Stimulated activated CD4-positive, alpha-beta T cell treated with anti-CD3 and anti-CD28 coated beads, TNF-alpha, amount 100 ng/mL, for 24 hours (primary cell): Measurements from ENCODE around the gene IL18R1.

Experiments
- DNase-seq, 3 experiments: peaks; one replicate each; pipeline ENCODE4 v3.0.0-alpha.2; 2020; ENCODE audit warnings: low read depth in 3 of 3

IL18R1 gene

DNA sequence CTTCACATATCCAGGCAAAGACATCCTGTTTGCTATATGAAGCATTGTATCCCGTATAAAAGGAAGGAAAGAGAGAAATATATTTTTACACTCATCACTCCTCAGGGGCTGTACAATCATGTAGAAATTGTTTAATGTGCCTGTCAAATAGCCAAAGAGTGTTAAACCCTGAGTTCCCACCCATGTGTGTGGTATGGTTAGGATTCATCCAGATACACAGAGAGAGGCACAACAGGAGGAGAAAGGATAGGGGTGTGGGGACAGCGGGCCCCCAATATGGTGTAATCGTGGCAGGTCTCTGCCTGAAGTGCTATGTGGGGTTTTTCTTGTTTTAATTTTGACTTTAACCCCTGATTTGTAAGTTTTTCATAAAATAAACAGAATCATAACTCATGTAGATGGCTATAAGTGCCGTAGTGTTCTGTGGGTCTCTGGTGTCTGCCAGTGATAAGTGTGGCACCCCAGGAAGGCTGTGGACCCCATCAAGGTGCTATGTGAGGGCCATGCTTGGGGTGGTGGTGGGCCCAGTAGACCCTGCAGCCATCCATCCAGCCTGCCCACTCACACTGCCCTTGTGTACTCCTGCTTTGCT is 10.2 kb upstream of the IL18R1 start:
- DNase-seq, result no peak

DNA sequence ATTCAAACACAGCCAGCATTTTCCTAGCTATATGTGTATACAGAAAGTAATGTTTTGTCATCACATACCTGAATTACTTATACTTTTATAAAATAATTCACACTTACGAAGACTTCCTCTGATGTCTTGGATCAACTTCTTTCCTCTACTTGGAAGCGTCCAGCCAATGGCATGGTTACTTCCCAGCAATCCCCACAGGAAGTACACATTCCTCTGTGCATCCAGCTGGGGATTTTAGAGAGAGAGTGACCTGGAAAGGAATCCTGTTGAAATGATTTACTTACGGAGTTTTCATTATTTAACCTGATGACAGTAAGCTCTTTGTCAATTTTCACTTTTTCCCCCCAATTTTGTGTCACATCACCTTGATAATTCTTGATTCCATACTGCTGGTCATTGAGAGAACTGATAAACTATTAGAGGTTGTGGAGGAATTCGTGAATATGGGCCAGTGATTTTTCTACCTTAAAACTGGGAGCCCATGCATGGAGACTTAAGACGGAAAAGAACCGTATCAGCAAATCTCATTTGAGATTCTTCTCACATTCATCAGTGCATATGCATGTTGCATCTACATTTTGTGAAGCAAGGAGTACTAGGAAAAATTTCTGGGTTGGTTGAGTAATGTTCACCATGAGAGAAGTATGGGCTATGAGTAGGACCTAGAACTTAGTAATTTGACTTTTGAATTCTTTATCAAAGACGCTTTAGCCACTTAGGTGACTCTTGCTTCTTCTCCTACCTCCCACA is 9.0 kb upstream of the IL18R1 start:
- no peak for DNase-seq

DNA sequence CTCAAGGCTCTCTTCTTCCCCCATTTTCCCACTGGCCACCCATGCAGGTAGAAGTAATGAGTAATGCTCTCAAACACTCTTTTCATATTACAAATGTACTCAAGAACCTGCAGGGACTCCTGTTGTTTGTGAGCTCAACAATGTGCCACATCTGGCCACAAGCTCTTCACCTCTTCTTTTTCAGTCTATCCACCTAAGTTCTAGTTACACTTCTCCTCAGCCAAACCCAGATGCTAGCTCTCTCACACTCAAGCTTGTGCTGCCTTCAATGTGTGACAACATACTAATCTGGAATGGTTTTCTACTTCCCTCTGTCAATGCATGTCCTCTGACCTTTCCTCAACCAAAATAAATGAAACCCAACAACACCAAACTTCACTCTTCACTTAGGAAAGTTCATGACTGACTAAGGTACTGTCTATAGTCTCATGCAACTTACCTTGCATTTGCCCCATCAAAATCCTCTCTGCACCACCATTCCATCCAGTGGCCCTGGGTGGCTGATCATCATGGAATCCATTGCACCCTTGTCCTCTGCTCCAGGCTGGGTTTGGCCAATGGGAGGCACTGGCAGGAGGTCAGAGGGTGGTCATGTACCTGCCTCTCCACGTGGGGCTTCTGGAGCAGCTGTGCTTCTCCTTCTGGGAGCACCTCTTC is 5.3 kb upstream of the IL18R1 start:
- no peak for DNase-seq

DNA sequence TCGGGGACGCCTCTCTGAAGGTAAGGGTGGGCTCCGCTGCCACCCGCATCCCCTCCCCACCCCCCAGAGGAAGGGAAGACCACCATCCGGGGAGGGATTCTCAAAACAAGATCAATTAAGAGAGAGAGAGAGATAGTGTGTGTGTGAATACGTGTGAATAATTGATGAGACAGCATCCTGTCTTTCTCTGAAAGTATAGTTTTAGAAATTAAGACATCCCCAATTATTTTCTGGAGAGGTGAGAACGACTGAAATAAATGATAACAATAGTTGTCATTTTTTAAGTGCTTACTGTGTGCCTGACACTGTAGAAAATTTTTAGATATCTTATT is 751 bp downstream of the IL18R1 start:
- no peak for DNase-seq

DNA sequence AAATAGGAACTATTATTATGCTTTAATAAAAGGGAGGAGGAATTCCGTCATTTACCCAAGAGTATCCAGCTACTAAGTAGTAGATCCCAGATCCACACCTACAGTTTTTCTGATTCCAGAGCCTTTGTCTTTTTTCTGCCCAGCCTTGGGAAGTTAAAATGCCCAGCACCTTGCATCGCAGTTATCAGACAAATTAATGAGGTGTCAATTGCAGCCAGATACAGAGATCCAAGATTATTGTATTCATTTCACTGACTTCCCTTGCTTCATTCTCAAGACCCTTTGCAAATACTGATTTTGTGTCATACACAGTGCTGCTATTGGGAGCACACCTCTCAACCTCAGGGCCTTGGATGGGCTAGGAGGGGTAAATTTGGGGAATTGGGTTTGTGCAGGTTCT is 1.1 kb downstream of the IL18R1 start:
- DNase-seq, result no peak

DNA sequence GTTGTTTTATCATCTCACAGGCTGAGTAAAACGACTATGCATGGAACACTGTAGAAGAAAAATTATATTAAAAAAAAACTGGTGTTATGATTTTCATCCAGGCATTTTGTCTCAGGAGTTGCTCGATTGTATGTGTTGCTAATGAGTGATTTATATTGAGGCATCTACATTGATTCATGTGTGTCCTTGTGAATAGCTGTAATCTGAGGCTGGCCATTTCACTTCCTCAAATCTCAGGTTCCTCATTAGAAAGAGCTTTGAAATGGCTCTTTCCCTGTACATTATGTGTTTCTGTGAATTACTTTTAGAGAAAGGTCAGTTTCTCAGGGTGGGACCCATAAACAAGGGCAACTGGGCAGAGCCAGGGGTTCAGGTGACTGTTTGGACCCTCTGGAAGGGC is 2.3 kb downstream of the IL18R1 start:
- DNase-seq, result no peak

DNA sequence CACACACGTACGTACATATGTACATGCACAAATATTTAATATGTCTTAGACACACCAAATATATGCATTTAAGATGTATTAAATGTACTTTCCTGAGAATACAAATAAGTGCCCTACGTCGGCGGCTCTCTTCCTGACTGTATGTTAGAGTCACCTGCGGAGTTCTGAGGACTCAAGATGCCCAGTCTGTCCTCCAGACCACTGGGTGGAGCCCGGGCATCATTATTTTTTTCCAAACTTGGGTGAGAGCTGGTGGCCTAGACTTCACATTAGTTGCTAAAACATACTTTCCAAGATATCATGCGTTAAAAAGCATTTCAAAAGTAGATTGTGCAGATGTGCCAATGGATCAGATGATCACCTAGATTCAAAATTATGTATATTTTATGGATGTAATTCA is 2.9 kb downstream of the IL18R1 start:
- DNase-seq, result no peak

DNA sequence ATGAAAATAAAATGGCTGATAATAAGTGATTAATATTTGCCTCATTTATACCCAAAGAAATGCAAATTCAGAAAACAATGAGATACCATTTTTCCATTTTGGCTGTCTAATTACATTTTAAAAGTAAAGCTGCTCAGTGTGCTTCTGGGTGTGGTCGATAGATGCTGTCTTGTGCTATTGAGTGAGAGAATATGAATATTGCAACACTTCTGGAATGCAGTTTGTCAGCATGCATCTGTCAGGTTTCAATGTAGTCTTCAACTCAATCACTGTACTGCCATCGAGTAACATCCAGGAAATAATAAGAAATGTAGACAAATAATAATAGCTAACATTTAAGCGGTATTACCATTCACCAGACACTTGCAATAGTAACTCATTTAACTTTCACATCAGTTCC is 3.9 kb downstream of the IL18R1 start:
- DNase-seq, result no peak

DNA sequence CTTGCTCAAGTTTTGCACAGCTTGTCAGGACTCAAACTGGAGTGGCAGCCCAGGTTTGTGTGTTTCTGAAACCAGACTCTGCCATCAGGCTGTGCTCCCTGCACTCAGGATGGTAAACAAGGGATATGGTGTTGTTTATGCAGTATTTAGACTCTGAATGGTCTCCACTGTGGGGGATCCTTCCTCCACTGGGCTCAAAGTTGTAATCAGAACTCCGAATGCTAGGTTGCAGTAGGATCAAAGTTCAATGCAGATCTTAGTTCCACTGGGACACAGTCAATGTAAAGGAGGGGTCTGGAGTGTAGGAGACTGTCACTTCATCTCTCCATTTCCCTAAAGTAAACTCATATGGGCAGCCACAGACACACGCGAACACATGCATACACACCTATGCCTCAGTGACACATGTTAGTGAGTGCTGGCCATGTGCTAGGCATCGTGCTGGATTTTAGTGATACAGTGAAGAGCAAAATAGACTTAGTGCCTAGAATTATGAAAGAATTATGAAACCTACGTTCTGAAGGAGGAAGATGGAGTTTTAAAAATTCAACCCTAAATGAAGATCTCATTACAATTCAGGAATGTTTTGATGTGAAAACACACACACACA is 6.1 kb downstream of the IL18R1 start:
- no peak for DNase-seq

DNA sequence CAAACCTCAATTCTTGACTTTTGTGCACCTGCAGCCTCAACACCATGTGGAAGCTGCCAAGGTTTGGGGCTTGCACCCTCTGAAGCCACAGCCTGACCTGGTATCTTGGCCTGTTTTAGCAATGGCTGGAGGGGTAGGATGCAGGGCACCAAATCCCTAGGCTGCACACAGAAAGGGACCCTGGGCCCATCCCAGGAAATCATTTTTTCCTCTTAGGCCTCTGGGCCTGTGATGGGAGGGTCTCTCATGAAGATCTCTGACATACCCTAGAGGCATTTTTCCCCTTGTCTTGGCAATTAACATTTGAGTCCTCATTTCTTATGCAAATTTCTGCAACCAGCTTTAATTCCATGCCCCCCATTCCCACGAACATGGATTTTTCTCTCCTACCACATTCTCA is 10.2 kb downstream of the IL18R1 start:
- DNase-seq, result no peak

DNA sequence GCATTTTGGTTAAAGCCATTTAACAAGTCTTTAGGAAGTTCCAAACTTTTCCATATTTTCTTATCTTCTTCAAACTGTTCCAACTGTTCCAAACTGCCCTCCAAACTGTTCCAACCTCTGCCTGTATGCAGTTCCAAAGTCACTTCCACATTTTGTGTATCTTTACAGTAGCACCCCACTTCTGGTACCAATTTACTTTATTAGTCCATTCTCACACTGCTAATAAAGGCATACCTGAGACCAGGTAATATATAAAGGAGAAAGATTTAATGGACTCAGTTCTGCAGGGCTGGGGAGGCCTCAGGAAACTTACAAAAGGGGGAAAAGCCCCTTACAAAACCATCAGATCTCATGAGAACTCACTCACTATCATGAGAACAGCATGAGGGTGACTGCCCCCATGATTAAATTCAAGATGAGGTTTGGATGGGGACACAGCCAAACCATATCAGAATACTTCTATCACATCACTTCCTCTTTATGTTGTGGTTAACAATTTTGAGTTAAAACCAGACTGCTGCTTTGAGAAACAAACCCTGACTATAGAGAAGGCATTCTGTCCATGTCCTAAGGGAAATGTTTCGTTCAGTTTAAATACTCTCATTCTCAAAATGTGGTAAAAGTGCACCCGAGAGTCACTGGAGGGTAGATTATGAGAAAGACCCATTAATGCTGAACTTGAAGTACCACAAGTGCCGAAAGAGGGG is 11.0 kb downstream of the IL18R1 start:
- no peak for DNase-seq

DNA sequence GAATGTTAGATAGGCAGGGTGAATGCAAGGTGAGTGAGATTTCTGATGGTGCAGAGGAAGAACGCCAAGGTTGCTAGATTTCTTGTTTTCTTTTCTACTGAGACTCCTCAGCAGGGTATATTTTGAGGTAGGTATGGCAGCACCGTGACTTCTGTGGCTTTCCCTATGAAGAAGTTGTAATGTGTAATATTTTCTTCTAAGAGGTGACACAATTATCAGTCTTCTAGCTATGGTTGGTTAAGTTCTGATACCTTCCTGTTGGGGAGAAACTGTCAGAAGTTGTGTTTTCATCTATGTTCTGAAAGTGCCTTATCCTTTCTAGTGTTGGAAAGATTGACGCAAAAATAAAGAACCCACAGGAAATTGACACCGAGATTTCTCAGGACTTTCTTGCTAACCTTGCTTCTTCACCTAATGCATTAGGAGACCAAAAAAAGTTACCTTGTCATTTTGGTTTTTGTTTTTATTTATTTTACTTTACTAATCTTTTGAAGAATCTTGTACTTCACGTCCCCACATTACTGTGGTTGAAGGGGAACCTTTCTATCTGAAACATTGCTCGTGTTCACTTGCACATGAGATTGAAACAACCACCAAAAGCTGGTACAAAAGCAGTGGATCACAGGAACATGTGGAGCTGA is 11.9 kb downstream of the IL18R1 start:
- peak in 1 of 3 experiments; percentile 16 for DNase-seq

DNA sequence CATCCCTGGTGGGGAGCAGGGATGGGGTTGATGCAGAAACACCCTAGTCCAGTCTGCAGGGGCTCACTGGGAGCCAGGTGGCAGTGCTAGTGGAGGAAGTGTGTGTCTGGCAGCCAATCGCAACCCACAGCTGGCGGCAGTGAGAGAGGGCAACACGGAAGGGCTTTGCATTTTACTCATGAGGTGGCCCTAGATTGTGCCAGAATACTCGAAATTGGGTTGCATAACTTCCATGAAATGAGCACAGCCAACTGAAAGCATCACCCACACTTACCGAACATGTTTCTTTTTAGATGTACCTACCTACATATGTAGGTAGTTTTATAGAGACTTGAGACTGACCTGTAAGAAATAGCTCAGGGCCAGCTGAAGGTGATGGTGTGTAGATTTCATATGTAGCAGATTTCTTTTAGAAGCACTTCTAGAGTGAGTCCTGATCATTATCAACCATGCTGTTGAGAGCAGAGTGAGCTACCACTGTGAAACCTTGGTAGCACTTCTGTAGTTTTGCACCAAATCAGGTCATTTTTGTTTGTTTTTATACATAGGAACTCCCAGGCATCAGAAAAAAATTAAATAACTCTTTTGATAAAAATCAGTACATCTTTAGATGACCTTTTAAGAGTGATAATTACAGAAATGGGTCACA is 13.0 kb downstream of the IL18R1 start:
- DNase-seq, result no peak

DNA sequence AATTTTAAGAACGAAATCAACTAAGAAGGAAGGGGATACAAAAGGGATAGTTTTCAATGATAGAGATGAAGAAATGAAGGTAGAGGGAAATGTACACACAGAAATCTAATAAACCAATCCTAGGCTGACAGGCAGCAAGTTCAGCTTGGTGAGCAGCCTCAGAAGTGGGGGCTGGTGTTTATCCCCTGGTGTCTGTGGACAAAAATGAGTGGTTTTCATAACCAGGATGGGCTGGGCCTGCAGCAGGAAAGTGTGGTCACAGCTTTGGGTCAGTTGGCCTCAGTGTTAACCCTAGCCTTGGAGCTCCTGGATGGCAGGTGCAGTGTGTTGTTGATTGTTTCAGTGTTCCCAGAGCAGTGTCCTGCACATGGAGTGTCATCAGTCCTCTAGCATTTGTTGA is 14.3 kb downstream of the IL18R1 start:
- DNase-seq, result no peak

DNA sequence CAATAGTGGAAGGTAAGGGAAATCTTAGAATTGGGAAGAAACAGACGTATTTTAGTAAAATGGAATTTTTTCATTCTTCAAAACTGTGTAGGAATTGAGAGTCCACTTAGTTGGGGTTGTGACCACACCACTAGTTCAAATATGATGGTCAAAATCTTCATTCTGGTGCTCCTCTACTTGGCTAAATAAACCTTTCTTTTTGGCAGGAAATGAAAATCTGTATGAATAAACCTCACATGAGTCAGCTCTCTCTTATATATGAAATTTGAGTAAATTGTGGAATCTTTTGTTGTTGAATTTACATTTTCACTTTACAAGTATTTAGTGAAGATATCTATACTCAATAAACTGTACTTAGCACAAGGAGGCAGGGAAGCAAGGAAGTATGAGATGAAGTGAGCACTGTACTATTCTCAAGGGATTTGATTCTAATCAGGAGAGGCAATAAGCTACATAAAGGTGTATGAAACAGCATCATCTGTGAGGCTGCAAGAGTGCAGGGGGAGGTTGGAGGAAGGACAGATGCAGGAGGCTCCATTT is 20.5 kb downstream of the IL18R1 start:
- no peak for DNase-seq

DNA sequence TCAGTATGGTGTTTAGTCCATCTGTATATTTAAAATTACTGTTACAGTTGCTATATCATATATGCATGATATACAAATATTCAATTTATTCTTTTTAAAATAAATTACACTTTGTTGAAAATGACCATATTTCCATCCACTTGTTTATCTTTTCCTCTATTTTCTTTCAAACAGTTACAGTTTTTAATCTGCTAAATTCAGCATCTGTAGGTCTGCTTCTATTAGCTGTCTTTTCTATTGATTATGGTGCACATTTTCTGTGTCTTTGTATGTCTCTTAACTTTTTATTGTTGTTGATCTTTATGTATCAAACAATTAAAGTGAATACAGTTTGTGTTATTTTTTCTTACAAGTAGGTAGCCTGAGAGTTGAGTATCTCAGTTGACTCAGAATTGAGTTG is 28.1 kb downstream of the IL18R1 start:
- no peak for DNase-seq

DNA sequence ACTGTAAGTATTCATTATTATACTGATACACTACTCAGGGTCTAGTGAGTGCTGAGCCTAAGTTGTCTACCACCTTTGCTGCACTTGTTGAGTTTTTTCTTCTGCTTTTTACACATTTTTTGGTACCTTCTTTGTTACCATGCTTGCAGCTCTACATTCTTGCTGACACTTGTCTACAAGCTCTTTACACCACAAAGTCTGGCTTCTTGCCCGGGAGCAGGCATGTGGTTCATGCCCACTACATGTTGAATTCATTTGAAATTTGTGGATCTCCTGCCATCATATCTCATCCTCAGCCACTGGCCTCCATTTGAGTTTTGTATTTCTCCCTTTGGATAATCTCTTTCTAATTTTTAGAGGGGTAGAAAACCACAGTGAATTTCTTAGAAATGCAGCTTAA is 29.9 kb downstream of the IL18R1 start:
- no peak for DNase-seq

DNA sequence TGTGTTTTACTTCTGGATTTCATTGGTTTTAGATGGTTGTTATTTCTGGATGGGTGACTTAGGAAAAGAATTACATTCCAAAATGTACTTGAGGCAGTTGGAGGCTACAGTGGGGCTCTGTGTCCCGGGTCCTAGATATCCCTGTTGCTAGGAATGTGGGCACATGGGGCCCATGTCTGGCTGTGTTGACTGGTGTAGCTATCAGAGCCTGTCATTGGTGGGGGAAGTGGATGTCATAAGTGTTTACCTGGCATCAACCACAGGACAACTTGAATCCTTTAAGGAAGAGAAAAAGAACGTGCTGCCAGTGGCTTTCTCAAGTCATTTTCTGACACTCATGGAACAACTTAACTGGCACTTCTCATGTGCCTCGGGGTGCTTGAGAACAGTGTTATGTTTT is 30.4 kb downstream of the IL18R1 start:
- DNase-seq, result no peak

DNA sequence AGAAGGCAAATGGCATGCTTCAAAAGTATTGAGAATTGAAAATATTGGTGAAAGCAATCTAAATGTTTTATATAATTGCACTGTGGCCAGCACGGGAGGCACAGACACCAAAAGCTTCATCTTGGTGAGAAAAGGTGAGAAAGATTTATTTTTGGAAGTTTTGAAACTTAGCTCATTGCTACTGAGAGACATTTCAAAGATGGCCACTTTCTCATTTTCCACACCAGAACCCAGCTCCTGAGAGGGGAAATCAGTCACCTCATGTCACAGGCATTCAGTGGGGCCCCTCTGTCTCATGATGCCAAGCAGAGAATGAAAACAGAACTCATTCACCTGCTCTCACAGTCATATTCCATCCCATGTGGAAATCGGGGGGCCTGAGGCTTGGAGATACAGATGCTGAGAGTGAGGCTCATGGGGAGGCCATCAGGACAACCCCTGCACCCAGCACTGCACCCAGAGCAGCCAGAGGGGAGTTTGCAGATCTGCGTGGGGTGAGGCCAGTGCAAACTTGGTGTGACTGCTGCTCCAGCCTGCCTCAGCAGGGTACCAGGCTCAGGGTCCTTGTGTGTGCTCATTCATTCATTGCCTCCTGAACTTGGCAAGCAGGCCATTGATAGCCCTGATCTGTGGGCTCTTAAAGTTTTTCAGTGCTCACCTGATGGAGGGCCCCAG is 31.4 kb downstream of the IL18R1 start:
- DNase-seq, result no peak

DNA sequence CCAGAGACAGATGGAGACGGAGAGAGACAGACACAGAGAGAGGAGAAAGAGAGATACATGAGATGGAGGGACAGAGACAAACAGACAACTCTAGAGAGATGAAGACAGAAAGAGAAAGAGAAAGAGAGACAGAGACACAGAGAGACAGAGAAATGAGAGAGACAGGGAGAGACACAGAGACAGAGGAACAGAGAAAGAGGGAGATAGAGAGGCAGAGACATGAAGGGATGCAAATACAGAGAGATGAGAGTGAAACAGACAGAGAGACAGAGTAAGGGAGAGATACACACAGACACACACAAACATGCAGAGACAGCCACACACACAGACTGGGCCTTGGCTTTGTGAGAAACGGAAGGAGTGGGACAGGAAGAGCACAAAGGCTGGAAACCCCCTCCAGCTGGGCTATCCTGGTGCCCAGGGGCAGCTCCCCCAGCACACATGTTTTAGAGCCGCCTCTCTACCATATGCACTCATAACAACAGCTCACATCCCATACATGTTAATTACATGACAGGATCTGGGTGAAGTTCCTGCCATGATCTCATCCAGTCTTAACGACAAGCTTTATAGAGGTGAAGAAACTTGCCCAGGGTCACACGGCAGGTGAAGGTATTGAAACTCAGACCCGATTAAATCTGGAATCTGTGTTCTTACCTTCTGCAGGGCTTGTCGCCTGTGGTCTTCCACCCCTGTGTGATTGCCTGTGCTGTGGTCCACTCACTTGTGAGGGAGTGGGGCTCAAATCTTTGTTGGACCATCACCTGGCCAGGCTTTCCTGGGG is 32.4 kb downstream of the IL18R1 start:
- no peak for DNase-seq
